Mesenchymal stem cell (in vitro differentiated cells and primary cell): ENCODE results near the gene RRBP1.

ENCODE experiments used
- DNase-seq: peaks from one replicate; pipeline ENCODE4 v3.0.0-alpha.2; 2013
- H2AFZ ChIP-seq: one replicate; pipeline ENCODE4 v1.6.1; 2013; ENCODE audit warnings: low read depth, mild to moderate bottlenecking, control low read depth, inconsistent platforms, low read length, moderate library complexity
- H2AK5ac ChIP-seq: 2 replicates; pipeline ENCODE4 v1.6.1; 2013; ENCODE audit warnings: low read length, moderate library complexity, mild to moderate bottlenecking, inconsistent platforms; ENCODE audit not compliant: severe bottlenecking
- H2BK120ac ChIP-seq: one replicate; pipeline ENCODE4 v1.6.1; 2013; ENCODE audit warnings: low read depth, mild to moderate bottlenecking, inconsistent platforms, low read length, moderate library complexity
- H2BK12ac ChIP-seq, 2 experiments: one replicate each; pipeline ENCODE4 v1.6.1; 2013; ENCODE audit warnings: inconsistent platforms in 2 of 2, low read length in 2 of 2, mild to moderate bottlenecking in 2 of 2, moderate library complexity in 2 of 2, control low read depth in 1 of 2
- H2BK15ac ChIP-seq: one replicate; pipeline ENCODE4 v1.6.1; 2013; ENCODE audit warnings: mild to moderate bottlenecking, low read depth, inconsistent platforms; ENCODE audit not compliant: poor library complexity, severe bottlenecking
- H2BK5ac ChIP-seq: 2 replicates; pipeline ENCODE4 v1.6.1; 2013; ENCODE audit warnings: low read depth, mild to moderate bottlenecking, low read length, control low read depth, inconsistent platforms; ENCODE audit not compliant: poor library complexity, severe bottlenecking
- H3K14ac ChIP-seq, 2 experiments: one replicate each; pipeline ENCODE4 v1.6.1; 2013; ENCODE audit warnings: inconsistent platforms in 2 of 2, low read length in 2 of 2, control low read depth in 1 of 2, mild to moderate bottlenecking in 1 of 2, moderate library complexity in 1 of 2
- H3K18ac ChIP-seq, 2 experiments: one replicate each; pipeline ENCODE4 v1.6.1; 2013; ENCODE audit warnings: inconsistent platforms in 2 of 2, low read length in 2 of 2, control low read depth in 1 of 2, low read depth in 1 of 2, mild to moderate bottlenecking in 1 of 2
- H3K23ac ChIP-seq, 2 experiments: one replicate each; pipeline ENCODE4 v1.6.1; 2013; ENCODE audit warnings: inconsistent platforms in 2 of 2, low read length in 2 of 2, mild to moderate bottlenecking in 2 of 2, moderate library complexity in 2 of 2, control low read depth in 1 of 2
- H3K27ac ChIP-seq: 2 replicates; pipeline ENCODE4 v1.5.1; 2013; ENCODE audit warnings: mild to moderate bottlenecking, moderate library complexity, low read length, control low read depth, inconsistent platforms; ENCODE audit not compliant: poor library complexity, severe bottlenecking
- H3K27me3 ChIP-seq, 2 experiments: 2 replicates each; pipeline versions ENCODE4 v1.6.1 to v1.7.0; 2013; ENCODE audit warnings: low read length in 2 of 2, mild to moderate bottlenecking in 2 of 2, moderate library complexity in 2 of 2, control low read depth in 1 of 2, inconsistent platforms in 1 of 2; ENCODE audit not compliant: control insufficient read depth in 1 of 2, insufficient read depth in 1 of 2
- H3K36me3 ChIP-seq, 2 experiments: 2 replicates each; pipeline versions ENCODE4 v1.6.1 to v1.7.0; 2013; ENCODE audit warnings: low read length in 2 of 2, control low read depth in 1 of 2, inconsistent platforms in 1 of 2, low read depth in 1 of 2, mild to moderate bottlenecking in 1 of 2; ENCODE audit not compliant: insufficient read depth in 2 of 2, control insufficient read depth in 1 of 2
- H3K4ac ChIP-seq, 2 experiments: one replicate each; pipeline ENCODE4 v1.6.1; 2013; ENCODE audit warnings: inconsistent platforms in 2 of 2, low read length in 2 of 2, mild to moderate bottlenecking in 2 of 2, moderate library complexity in 2 of 2, control low read depth in 1 of 2, low read depth in 1 of 2
- H3K4me1 ChIP-seq: 2 replicates; pipeline ENCODE4 v1.6.1; 2013; ENCODE audit warnings: low read depth, low read length, control low read depth; ENCODE audit not compliant: control insufficient read depth, insufficient read depth
- H3K4me2 ChIP-seq: 2 replicates; pipeline ENCODE4 v1.6.1; 2013; ENCODE audit warnings: low read length, mild to moderate bottlenecking, inconsistent platforms; ENCODE audit not compliant: poor library complexity, severe bottlenecking
- H3K4me3 ChIP-seq, 2 experiments: 2 replicates each; pipeline versions ENCODE4 v1.5.1 to v1.7.0; 2013; ENCODE audit warnings: low read length in 2 of 2, mild to moderate bottlenecking in 2 of 2, control low read depth in 1 of 2, low read depth in 1 of 2; ENCODE audit not compliant: insufficient read depth in 1 of 2
- H3K79me1 ChIP-seq: replicated peaks from 2 replicates; pipeline ENCODE4 v1.6.1; 2013; ENCODE audit warnings: mild to moderate bottlenecking, control low read depth, low read length, inconsistent platforms; ENCODE audit not compliant: poor library complexity, severe bottlenecking
- H3K9ac ChIP-seq: 2 replicates; pipeline ENCODE4 v1.7.0; 2013; ENCODE audit warnings: mild to moderate bottlenecking, low read length, moderate library complexity
- H3K9me3 ChIP-seq: 2 replicates; pipeline ENCODE4 v1.7.0; 2013; ENCODE audit warnings: mild to moderate bottlenecking, low read length; ENCODE audit not compliant: control insufficient read depth
- H4K8ac ChIP-seq: one replicate; pipeline ENCODE4 v1.6.1; 2013; ENCODE audit warnings: inconsistent platforms, mild to moderate bottlenecking, low read length, moderate library complexity
- H4K91ac ChIP-seq: one replicate; pipeline ENCODE4 v1.6.1; 2013; ENCODE audit warnings: mild to moderate bottlenecking, low read length, inconsistent platforms
- WGBS: methylation state at CpG from one replicate; pipeline ENCODE4 v1.1.7; 2013; ENCODE audit warnings: mixed read lengths; 5-methylcytosine and 5-hydroxymethylcytosine counted together

Gene RRBP1

DNA sequence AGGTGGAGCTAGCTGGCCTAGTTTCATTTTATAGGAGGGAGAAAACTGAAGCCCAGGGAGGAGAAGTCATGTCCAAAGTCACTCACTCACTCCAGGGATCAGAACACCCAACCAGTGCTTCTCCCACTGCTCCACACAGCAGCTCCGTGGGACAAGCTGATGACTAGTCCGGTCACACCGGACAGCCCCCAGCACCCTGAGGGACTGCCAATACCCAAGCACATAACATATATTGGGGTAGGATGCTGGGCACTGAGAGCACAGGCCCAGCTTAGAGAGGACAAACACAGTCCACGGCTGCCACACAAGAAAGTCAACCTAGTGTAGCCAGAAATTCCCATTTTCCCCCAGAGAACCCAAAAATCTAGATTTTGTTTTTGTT, 5.7 kb downstream of the RRBP1 start:
- no peak overlapping the region for H3K14ac ChIP-seq
- no peak overlapping the region for H3K4me3 ChIP-seq
- H4K8ac ChIP-seq, result no peak overlapping the region
- H3K4me2 ChIP-seq, result no peak overlapping the region
- no peak overlapping the region for H4K91ac ChIP-seq
- H3K36me3 ChIP-seq, result peaks cover 37 to 65% of the 10 kb centered on the region in 2 experiments
- H3K9me3 ChIP-seq, result no peaks in the 10 kb centered on the region
- no peak overlapping the region for H3K4ac ChIP-seq
- H2BK15ac ChIP-seq, result no peak overlapping the region
- H3K4me1 ChIP-seq, result peaks cover 21% of the 10 kb centered on the region
- peaks cover 1% of the 10 kb centered on the region for H3K79me1 ChIP-seq
- no peak overlapping the region for H3K18ac ChIP-seq
- H3K27me3 ChIP-seq, result no peaks in the 10 kb centered on the region
- peak overlapping the region; percentile 23 for H3K9ac ChIP-seq
- H2AK5ac ChIP-seq, result no peak overlapping the region
- 100% methylated on average over 3 of the region's 4 CpGs for WGBS
- no peak overlapping the region for H2BK120ac ChIP-seq
- DNase-seq, result no peak
- H3K27ac ChIP-seq, result no peak overlapping the region
- no peak overlapping the region for H2BK12ac ChIP-seq
- H2AFZ ChIP-seq, result no peak overlapping the region
- no peak overlapping the region for H2BK5ac ChIP-seq
- no peak overlapping the region for H3K23ac ChIP-seq

DNA sequence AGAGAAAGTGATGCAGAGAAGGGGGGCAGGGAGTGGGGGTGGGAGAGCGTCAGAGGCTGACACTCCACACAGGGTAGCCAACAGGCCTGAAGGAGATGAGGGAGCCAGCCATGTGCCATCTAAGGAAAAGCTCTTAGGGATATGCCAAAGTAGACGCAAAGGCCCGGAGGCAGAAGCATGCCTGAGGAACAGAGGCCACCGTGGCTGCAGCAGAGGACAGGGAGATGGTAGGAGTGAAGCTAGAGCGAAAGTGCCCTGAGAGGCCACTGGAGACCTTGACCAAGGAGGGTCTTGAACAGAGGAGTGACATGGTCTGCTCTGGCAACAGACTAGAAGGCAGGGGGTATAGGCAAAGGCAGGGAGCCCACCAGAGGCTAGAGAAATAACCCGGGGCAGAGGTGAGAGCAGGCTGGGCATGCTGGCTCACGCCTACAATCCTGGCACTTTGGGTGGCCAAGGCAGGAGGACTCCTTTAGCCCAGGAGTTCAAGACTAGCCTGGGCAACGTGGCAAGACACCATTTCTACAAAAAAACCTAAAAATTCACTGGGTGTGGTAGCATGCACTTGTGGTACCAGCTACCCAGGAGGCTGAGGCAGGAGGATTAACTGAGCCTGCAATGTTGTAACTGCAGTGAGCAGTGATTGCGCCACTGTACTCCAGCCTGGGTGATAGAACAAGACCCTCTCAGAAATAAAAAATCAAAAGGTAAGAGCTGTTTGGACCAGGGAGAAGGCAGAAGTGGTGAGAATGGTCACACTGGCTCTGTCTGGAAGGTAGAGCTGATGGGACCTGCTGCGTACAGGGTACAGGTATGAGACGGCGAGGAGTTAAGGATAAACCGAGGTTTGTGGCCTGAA, 6.3 kb downstream of the RRBP1 start:
- H3K27ac ChIP-seq, result no peak overlapping the region
- peak overlapping the region; percentile 23 for H3K9ac ChIP-seq
- no peak overlapping the region for H2AFZ ChIP-seq
- no peak overlapping the region for H2BK5ac ChIP-seq
- H2BK15ac ChIP-seq, result no peak overlapping the region
- peaks cover 38 to 71% of the 10 kb centered on the region in 2 experiments for H3K36me3 ChIP-seq
- no peak overlapping the region for H2AK5ac ChIP-seq
- no peak overlapping the region for H2BK120ac ChIP-seq
- no peak overlapping the region for H4K8ac ChIP-seq
- no peaks in the 10 kb centered on the region for H3K9me3 ChIP-seq
- no peak overlapping the region for H3K23ac ChIP-seq
- H3K4me1 ChIP-seq, result peaks cover 21% of the 10 kb centered on the region
- no peak overlapping the region for H3K4me2 ChIP-seq
- no peak for DNase-seq
- H4K91ac ChIP-seq, result no peak overlapping the region
- H2BK12ac ChIP-seq, result no peak overlapping the region
- no peaks in the 10 kb centered on the region for H3K27me3 ChIP-seq
- H3K79me1 ChIP-seq, result peaks cover 1% of the 10 kb centered on the region
- no peak overlapping the region for H3K14ac ChIP-seq
- no peak overlapping the region for H3K4me3 ChIP-seq
- peak overlapping the region in 1 of 2 experiments; percentile 18 for H3K18ac ChIP-seq
- no peak overlapping the region for H3K4ac ChIP-seq
- WGBS, result 88% methylated on average over 10 of the region's 13 CpGs

DNA sequence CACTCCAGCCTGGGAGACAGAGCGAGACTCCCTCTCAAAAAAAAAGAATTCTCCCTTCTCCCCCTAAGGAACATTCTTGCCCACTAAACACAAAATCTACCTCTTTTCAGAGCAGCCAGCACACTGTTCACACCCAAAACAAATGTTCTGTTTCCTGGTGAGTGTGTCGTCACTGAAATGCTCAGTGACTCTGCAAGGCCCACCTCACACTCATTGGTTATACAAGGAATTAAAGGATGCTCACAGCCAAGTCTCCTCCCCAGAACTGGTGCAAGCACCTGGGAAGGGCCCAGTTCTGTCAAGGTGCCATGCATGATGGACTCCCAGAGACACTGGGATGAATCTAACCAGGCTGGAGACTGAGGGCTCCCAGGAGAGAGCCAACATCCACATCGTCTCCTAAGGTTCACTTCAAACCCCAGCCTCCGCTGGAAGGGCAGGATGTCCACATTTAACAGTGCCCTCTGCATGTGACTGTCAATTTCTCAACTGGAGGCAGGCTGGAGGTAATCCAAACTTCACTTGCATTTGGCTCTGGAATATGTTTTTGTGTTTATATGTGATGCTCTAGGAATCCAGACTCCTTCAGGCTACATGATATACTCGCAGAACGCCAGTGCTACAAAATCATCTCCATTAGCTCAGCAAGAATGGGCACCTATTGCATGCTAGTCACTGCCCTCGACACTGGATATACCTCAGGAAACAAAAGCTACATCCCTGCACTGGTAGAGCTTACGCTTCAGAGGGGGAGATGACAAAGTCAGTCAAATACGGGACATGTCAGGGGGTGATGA, 7.1 kb downstream of the RRBP1 start:
- Histone ChIP-seq H3K4ac (no peak overlapping the region), H2BK5ac (no peak overlapping the region), H2BK12ac (no peak overlapping the region), H2AK5ac (no peak overlapping the region), H2BK15ac (no peak overlapping the region), H3K18ac (no peak overlapping the region), H3K4me3 (no peak overlapping the region), H3K4me2 (no peak overlapping the region), H3K9ac (peak overlapping the region; percentile 0), H3K36me3 (peaks cover 38 to 74% of the 10 kb centered on the region in 2 experiments), H3K4me1 (peaks cover 19% of the 10 kb centered on the region), H3K14ac (no peak overlapping the region), H3K27ac (no peak overlapping the region), H3K23ac (no peak overlapping the region), H4K8ac (no peak overlapping the region), H3K79me1 (peaks cover 1% of the 10 kb centered on the region), H4K91ac (no peak overlapping the region), H3K9me3 (no peaks in the 10 kb centered on the region), H2AFZ (no peak overlapping the region), H3K27me3 (no peaks in the 10 kb centered on the region), H2BK120ac (no peak overlapping the region)
- no peak for DNase-seq
- WGBS, result 91% methylated on average over 9 of the region's 9 CpGs

DNA sequence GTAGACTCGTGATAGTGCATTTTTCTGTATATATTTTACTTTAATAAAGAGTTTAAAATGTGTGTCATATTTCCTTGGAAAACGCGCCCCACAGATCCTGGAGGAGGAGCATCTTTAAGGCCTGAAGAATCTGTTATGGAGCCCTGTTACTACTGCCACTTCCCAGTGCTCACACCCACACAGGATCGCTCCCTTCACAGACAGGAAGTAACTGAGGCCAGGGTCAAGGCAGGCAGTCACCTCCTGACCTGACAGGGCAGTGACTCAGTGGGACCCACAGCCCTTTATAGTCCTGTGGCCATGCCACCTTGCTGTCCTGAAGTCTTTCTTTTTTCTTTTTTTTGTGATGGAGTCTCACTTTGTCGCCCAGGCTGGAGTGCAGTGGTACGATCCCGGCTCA, 9.0 kb downstream of the RRBP1 start:
- Histone ChIP-seq H3K23ac (no peak overlapping the region), H3K4ac (no peak overlapping the region), H2AFZ (no peak overlapping the region), H3K18ac (no peak overlapping the region), H2BK12ac (no peak overlapping the region), H3K9ac (no peak overlapping the region), H2BK15ac (no peak overlapping the region), H2AK5ac (no peak overlapping the region), H3K14ac (no peak overlapping the region), H3K4me2 (no peak overlapping the region), H4K8ac (no peak overlapping the region), H3K4me3 (no peak overlapping the region), H3K27me3 (no peaks in the 10 kb centered on the region), H2BK5ac (no peak overlapping the region), H3K27ac (no peak overlapping the region), H4K91ac (no peak overlapping the region), H3K9me3 (no peaks in the 10 kb centered on the region), H3K36me3 (peaks cover 39 to 68% of the 10 kb centered on the region in 2 experiments), H2BK120ac (no peak overlapping the region), H3K79me1 (peaks cover 3% of the 10 kb centered on the region), H3K4me1 (peaks cover 14% of the 10 kb centered on the region)
- 99% methylated on average over 5 of the region's 7 CpGs for WGBS
- DNase-seq, result no peak
